Stimulated activated CD4-positive, alpha-beta T cell treated with anti-CD3 and anti-CD28 coated beads, Interleukin-4, amount 100 ng/mL, for 4 hours (primary cell): ENCODE measurements around the gene VCX3B.
"Not testable (repeated sequence)": the region's sequence is repeated elsewhere in the genome, so short reads cannot be mapped to it uniquely, and the experiment has no call there.

Experiments
- DNase-seq, 2 experiments: peaks; one replicate each; pipeline ENCODE4 v3.0.0-alpha.2; 2020

The VCX3B gene

GRCh38 chrX:8464530-8464929 lies at the start of gene VCX3B:
Gene VCX3B (plus strand): TSS chrX:8464830. CDS start chrX:8465451, 621 bp downstream.
- DNase-seq: not testable (repeated sequence)

DNA sequence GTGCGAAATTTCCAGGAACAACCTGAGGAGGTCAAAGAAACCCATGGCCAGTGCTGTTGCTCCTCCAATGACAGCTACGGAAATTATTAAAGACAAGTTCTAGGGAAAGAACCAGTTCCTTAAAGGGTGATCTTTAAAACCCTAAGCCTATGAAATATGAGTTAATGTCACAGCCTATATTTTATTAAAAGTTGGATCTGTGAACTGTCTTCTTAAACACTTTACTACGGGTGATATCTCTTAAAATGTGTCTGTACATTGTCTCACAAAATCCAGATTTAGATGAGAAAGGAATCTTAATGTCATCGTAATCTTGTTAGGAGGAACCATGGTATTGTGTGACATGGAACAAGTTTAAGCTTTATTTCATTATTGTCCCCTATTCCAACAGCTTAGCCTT lies 46.3 kb upstream of the VCX3B start:
- DNase-seq: no peak

DNA sequence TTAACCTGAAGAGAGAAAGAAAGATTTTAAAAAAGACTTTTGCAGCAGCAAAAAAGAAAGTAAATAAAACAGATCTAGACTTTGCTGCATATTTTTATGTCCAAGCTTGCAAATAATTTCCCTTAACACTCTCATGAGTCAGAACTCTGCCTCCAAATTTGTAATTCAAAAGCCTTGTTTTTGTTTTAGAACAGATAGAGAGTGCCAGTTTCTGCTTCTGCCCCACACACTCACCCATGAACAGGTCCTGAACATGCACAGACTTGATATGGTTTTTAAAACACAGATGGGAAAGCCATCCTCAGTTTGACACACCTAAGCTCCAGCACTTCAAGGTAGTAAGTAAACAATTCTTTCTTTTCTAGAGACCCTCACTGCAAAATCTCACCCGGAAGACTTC lies 39.7 kb upstream of the VCX3B start:
- no peak for DNase-seq

DNA sequence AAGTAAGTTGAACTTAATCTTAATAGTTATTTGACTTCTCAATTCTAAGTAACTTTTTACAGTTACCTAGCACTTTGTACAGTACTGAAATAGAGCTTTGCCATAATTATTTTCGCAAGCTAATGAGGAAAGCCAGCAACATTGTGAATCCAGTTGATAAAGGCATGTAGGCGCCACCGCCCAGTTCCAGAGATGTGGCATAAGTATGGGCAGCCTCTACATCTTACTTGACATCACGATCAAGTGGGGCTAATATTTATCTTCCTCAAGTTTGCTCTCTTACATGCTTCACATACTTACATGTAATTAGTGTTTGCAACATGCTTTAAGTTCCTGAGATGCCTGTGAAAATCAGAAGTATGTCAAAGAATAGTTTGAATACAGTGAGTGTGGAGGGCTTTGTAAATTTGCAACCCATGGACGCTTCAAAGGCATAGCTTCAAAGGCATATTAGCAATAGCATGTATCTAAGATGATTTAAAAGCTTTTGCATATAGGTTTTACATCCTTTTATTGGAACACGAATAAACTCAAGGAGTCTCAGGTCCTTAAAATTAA lies 34.9 kb upstream of the VCX3B start:
- DNase-seq: no peak

GRCh38 chrX:8430444-8430843 lies 34.2 kb upstream of the VCX3B start:
- DNase-seq: no peak

GRCh38 chrX:8432396-8432795 lies 32.2 kb upstream of the VCX3B start:
- DNase-seq: no peak

- no peak for DNase-seq
These were observed 31.2 kb upstream of the VCX3B start for GRCh38 chrX:8433109-8434062.

DNA sequence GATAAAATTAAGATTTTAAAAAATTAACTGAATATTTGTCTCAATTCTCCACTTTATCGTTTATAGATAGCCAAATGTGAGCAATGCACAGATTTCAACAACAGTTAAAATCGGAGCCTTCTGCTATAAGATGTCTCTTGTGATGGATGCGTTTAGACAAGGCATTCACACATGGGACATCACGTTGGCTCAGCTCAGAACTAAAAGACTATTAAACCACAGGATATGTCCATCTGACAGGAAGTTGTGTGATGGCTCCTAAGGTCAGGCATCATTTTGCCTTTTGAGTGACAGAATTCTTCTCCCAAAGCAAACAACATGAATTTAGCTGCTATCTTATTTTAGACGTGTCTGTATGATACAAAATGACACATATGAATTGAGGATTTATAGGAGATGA lies 17.3 kb upstream of the VCX3B start:
- no peak for DNase-seq

- DNase-seq: not testable (repeated sequence)
These were observed 12.3 kb upstream of the VCX3B start for GRCh38 chrX:8452343-8452742.

DNA sequence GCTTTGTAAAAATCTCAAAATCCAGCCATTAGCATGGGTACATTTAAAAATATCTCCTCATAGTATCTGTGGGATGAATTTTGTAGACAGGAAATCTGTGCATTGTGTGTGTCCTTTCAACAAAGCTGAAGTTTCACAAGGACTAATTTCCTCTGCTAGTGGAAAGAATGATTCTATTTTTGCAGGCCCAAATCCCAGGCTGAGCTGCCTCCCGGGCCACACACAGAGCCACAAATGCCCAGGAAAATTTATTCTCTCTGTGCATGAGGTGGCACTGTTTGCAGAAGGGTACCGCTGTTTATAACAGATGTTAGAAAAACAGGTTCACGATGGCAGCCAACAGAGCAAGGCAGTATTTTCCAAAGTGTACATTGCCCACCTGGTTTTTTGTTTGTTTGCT lies 11.0 kb upstream of the VCX3B start:
- no peak for DNase-seq

GRCh38 chrX:8455557-8455956 lies 9.1 kb upstream of the VCX3B start:
- no peak for DNase-seq

GRCh38 chrX:8462488-8462887 lies 2.1 kb upstream of the VCX3B start:
- DNase-seq: no peak

GRCh38 chrX:8484360-8484949 lies 19.8 kb downstream of the VCX3B start:
- no peak for DNase-seq

DNA sequence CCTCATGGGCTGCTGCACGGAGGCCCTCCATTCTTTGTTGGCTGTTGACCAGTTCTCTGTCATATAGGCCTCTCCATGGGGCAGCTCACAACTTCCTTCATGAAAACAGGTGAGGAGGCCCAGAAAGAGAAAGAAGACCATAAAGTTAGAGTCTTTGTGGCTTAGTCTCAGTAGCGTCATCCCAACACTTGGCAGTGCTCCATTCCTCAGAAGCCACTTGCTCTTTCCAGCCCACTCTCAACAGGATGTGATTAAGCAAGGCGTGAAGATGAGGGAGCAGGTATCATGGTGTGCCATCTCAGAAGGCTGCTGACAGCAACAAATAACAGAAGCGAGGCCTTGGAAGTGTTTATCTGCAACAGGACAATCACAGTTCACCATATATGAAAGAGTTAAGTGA lies 30.4 kb downstream of the VCX3B start:
- not testable (repeated sequence) for DNase-seq

- no peak for DNase-seq
These were observed 35.6 kb downstream of the VCX3B start for GRCh38 chrX:8500203-8500602.

DNA sequence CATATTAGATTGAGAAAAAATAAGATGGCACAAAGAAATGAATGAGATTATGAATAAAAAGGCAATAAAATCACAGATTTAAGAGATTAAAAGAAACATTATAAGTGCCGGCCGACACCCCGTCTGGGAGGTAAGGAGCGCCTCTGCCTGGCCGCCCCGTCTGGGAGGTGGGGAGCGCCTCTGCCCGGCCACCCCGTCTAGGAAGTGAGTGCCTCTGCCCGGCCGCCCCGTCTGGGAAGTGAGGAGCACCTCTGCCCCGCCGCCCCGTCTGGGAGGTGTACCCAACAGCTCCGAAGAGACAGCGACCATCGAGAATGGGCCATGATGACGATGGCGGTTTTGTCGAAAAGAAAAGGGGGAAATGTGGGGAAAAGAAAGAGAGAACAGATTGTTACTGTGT lies 37.5 kb downstream of the VCX3B start:
- not testable (repeated sequence) for DNase-seq

DNA sequence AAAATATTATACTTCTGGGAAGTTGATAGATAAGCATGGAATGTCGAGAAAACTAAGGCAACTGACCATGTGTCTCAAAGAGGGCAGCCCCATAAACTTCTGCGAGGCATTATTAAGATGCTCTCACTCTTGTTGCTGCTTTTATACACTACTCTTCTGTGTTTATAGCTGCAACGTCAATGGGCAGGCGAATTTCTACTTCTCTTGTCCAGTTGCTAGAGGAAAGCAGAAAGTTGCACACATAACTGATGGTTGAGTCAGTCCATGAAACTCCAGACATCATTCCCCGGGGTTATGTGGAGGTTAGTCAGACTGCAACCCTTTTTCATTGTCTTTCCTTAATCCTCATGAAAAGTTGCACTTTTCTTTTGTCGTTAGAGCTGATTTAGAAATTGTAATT lies 39.8 kb downstream of the VCX3B start:
- DNase-seq: no peak
